HEK293 (cell line): ENCODE results near the gene SRR.

Experiments
- CTCF ChIA-PET: fragments of 350-600 bp; formaldehyde crosslinking; extraction: SDS; loops from one replicate; lab custom pipeline; 2021; ENCODE audit warnings: antibody characterized with exemption; lab: Yijun Ruan, JAX
- POLR2A ChIA-PET: fragments of 300-600 bp; formaldehyde crosslinking; extraction: SDS; loops from one replicate; lab custom pipeline; 2020; ENCODE audit warnings: antibody characterized with exemption, inconsistent platforms; lab: Yijun Ruan, JAX
- H3K27ac ChIP-seq: fragments of 200-500 bp; sonication (Bioruptor generic); 2 replicates; pipeline ENCODE4 v1.5.1; 2014; ENCODE audit warnings: low read depth, low read length, control low read depth, inconsistent platforms; ENCODE audit errors: extremely low read depth
- H3K36me3 ChIP-seq, 2 experiments: fragments of 200-500 bp in 1 of 2; sonication (Bioruptor generic) in 1 of 2; 1 replicate in 1 of 2; 2 replicates in 1 of 2; pipeline ENCODE4 v1.5.1; 2014 to 2017; ENCODE audit warnings: inconsistent platforms in 2 of 2, low read length in 2 of 2; ENCODE audit not compliant: control insufficient read depth in 2 of 2, insufficient read depth in 1 of 2
- H3K4me1 ChIP-seq: fragments of 200-500 bp; sonication (Bioruptor generic); 2 replicates; pipeline ENCODE4 v1.5.1; 2014; ENCODE audit warnings: mild to moderate bottlenecking, low read length, inconsistent platforms; ENCODE audit not compliant: control insufficient read depth, insufficient read depth
- H3K4me3 ChIP-seq: 2 replicates; pipeline ENCODE4 v1.5.1; 2011; ENCODE audit warnings: low read depth, mild to moderate bottlenecking, control low read depth, low read length, moderate library complexity
- H3K9me3 ChIP-seq: fragments of 200-500 bp; sonication (Bioruptor generic); 2 replicates; pipeline ENCODE4 v1.5.1; 2014; ENCODE audit warnings: low read depth, low read length, inconsistent platforms; ENCODE audit not compliant: control insufficient read depth, insufficient read depth
- SETDB1 ChIP-seq: IDR thresholded peaks from one replicate; pipeline ENCODE4 v1.6.1; 2017; ENCODE audit warnings: mild to moderate bottlenecking, low read length, moderate library complexity, mixed read lengths; ENCODE audit not compliant: insufficient read length
- ZBTB21 ChIP-seq: fragments of 450-650 bp; formaldehyde crosslinking; IDR thresholded peaks from 2 replicates; pipeline ENCODE4 v1.5.1; 2017; ENCODE audit warnings: missing biosample characterization, missing genetic modification characterization
- ZBTB49 ChIP-seq: fragments of 450-650 bp; formaldehyde crosslinking; IDR thresholded peaks from 2 replicates; pipeline ENCODE4 v1.5.1; 2016; ENCODE audit warnings: missing biosample characterization, missing genetic modification characterization, low read depth
- ZNF324 ChIP-seq: fragments of 450-650 bp; formaldehyde crosslinking; IDR thresholded peaks from 2 replicates; pipeline ENCODE4 v1.5.1; 2016; ENCODE audit warnings: missing biosample characterization, missing genetic modification characterization
- ZNF514 ChIP-seq: fragments of 450-650 bp; formaldehyde crosslinking; IDR thresholded peaks from 2 replicates; pipeline ENCODE4 v1.5.1; 2016; ENCODE audit warnings: missing biosample characterization, missing genetic modification characterization
- ZNF549 ChIP-seq: fragments of 450-650 bp; IDR thresholded peaks from 2 replicates; pipeline ENCODE4 v1.5.1; 2018; ENCODE audit warnings: missing biosample characterization, missing genetic modification characterization, mild to moderate bottlenecking, inconsistent platforms, moderate library complexity
- ZNF792 ChIP-seq: fragments of 450-650 bp; formaldehyde crosslinking; IDR thresholded peaks from 2 replicates; pipeline ENCODE4 v1.5.1; 2016; ENCODE audit warnings: missing biosample characterization, missing genetic modification characterization
- ZSCAN18 ChIP-seq: fragments of 450-650 bp; formaldehyde crosslinking; IDR thresholded peaks from 2 replicates; pipeline ENCODE4 v1.5.1; 2016; ENCODE audit warnings: missing biosample characterization, missing genetic modification characterization
- TF ChIP-seq, protein P1 (sequence below): fragments of 450-650 bp; formaldehyde crosslinking; IDR thresholded peaks from 2 replicates; pipeline ENCODE4 v1.5.1; 2016; ENCODE audit warnings: missing biosample characterization, missing genetic modification characterization
- TF ChIP-seq, protein P2 (sequence below): fragments of 450-650 bp; formaldehyde crosslinking; IDR thresholded peaks from 2 replicates; pipeline ENCODE4 v1.5.1; 2016; ENCODE audit warnings: missing biosample characterization, missing genetic modification characterization
- TF ChIP-seq, protein P3 (sequence below): fragments of 450-650 bp; formaldehyde crosslinking; conservative IDR thresholded peaks from 2 replicates; pipeline ENCODE4 v1.5.1; 2016; ENCODE audit warnings: low read depth, missing biosample characterization, missing genetic modification characterization

SRR gene

DNA sequence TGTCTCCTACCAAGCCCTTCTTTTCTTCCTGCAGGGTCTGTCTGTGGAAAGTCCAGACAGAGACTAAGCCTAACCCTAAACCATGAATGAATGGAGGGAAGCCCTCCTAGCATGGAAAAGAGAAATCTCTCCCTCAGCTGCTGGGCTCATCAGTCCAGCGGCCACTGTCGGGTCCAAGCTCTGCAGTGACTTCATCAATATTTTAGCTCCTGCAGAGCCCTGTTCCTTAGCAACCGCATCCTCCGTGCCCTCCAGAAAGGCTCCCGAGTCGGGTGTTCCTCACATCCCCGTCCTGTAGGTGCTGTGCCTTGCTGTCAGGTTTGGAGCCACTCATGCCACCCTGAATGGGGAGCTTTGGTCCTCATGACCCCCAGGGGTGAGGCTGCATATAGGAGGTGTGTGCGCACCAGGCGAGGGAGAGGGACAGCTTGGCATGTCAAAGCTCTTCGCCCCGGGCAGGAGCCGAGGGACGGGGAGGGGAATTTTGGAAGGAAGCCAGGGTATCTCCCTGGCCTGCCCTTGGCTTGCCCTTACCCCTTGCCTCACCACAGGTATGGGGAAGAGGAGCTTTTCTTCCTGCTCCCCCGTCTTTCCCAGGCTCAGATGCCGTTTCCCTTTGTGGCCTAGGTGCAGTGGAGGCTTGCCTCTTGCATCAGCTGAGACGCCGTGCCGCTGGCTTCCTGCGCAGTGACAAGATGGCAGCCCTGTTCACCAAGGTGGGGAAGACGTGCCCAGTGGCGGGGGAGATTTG is 57.4 kb downstream of the SRR start (continued):
- TF ChIP-seq, protein P1, sequence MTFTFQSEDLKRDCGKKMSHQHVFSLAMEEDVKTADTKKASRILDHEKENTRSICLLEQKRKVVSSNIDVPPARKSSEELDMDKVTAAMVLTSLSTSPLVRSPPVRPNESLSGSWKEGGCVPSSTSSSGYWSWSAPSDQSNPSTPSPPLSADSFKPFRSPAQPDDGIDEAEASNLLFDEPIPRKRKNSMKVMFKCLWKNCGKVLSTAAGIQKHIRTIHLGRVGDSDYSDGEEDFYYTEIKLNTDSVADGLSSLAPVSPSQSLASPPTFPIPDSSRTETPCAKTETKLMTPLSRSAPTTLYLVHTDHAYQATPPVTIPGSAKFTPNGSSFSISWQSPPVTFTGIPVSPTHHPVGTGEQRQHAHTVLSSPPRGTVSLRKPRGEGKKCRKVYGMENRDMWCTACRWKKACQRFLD (tag by site-specific recombination): no peak
- TF ChIP-seq ZSCAN18 (tag by site-specific recombination): no peak
- no peak for TF ChIP-seq ZNF549
- TF ChIP-seq, protein P2, sequence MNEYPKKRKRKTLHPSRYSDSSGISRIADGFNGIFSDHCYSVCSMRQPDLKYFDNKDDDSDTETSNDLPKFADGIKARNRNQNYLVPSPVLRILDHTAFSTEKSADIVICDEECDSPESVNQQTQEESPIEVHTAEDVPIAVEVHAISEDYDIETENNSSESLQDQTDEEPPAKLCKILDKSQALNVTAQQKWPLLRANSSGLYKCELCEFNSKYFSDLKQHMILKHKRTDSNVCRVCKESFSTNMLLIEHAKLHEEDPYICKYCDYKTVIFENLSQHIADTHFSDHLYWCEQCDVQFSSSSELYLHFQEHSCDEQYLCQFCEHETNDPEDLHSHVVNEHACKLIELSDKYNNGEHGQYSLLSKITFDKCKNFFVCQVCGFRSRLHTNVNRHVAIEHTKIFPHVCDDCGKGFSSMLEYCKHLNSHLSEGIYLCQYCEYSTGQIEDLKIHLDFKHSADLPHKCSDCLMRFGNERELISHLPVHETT: no peak
- TF ChIP-seq, all 188 proteins: peak for 0

- POLR2A ChIA-PET: interaction anchor here (1.8 kb wide), 1 partner anchor 26 kb away, joined by 8 read pairs; the partner anchor contains the start of gene TSR1
- TF ChIP-seq ZNF514 (tag by site-specific recombination) (no peak), ZNF324 (no peak), ZBTB49 (tag by site-specific recombination) (no peak), ZNF792 (tag by site-specific recombination) (no peak), ZBTB21 (no peak), SETDB1 (no peak)
- TF ChIP-seq, protein P3, sequence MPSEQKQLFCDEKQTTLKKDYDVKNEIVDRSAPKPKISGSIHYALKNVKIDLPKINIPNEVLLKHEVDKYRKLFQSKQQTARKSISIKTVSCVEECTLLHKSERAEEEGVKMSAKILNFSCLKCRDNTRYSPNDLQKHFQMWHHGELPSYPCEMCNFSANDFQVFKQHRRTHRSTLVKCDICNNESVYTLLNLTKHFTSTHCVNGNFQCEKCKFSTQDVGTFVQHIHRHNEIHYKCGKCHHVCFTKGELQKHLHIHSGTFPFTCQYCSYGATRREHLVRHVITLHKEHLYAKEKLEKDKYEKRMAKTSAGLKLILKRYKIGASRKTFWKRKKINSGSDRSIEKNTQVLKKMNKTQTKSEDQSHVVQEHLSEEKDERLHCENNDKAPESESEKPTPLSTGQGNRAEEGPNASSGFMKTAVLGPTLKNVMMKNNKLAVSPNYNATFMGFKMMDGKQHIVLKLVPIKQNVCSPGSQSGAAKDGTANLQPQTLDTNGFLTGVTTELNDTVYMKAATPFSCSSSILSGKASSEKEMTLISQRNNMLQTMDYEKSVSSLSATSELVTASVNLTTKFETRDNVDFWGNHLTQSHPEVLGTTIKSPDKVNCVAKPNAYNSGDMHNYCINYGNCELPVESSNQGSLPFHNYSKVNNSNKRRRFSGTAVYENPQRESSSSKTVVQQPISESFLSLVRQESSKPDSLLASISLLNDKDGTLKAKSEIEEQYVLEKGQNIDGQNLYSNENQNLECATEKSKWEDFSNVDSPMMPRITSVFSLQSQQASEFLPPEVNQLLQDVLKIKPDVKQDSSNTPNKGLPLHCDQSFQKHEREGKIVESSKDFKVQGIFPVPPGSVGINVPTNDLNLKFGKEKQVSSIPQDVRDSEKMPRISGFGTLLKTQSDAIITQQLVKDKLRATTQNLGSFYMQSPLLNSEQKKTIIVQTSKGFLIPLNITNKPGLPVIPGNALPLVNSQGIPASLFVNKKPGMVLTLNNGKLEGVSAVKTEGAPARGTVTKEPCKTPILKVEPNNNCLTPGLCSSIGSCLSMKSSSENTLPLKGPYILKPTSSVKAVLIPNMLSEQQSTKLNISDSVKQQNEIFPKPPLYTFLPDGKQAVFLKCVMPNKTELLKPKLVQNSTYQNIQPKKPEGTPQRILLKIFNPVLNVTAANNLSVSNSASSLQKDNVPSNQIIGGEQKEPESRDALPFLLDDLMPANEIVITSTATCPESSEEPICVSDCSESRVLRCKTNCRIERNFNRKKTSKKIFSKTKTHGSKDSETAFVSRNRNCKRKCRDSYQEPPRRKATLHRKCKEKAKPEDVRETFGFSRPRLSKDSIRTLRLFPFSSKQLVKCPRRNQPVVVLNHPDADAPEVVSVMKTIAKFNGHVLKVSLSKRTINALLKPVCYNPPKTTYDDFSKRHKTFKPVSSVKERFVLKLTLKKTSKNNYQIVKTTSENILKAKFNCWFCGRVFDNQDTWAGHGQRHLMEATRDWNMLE (tag by site-specific recombination): no peak
- H3K36me3 ChIP-seq: peaks cover 0 to 48% of the 10 kb centered on the region in 2 experiments; a peak in 1 of 3 replicates
- H3K4me3 ChIP-seq: no peak overlapping the region
- H3K27ac ChIP-seq: no peak overlapping the region
- no peaks in the 10 kb centered on the region for H3K9me3 ChIP-seq
- CTCF ChIA-PET: interaction anchor here (1.6 to 2.2 kb wide), 2 partner anchors 9 kb away, joined by 8 to 12 read pairs; no protein-coding TSS in a partner anchor
- H3K4me1 ChIP-seq: peaks cover 9% of the 10 kb centered on the region
Observed at GRCh38 chr17:2362016-2362415, 58.3 kb downstream of the SRR start.
